Measurements from ENCODE around the gene CCDC107. TPM values are rescaled to one million over a fixed set of nuclear protein-coding genes. Genes with fewer than 3 reads are reported as not detected.
A peak's percentile ranks its signal among the peaks of the same experiment; 100 is the strongest.

Gene CCDC107
- total RNA-seq, 1 experiment from 2014 or later = 16.4 TPM

DNA sequence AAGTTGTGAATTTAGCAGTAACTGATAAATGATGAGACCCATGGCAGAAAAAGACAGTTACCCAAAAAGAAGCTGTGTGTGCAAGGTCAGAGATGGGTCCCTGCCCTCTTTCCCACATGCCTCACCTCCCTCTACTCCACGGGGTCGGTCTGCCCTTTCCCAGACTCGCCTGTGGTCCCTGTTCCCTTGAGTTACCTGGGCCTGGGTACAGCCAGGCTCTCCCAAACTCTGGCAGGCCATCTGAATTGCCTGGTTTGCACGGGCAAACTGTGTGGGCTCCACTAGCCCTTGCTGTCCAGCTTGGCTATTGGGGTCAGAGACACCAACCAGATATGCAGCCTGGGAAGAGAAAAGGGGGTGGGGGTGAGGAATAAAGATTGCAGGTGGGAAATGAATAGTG, 50.1 kb downstream of the CCDC107 start:
- POLR2A ChIA-PET (ENCODE audit: low non-redundant PET) = no interaction called here

DNA sequence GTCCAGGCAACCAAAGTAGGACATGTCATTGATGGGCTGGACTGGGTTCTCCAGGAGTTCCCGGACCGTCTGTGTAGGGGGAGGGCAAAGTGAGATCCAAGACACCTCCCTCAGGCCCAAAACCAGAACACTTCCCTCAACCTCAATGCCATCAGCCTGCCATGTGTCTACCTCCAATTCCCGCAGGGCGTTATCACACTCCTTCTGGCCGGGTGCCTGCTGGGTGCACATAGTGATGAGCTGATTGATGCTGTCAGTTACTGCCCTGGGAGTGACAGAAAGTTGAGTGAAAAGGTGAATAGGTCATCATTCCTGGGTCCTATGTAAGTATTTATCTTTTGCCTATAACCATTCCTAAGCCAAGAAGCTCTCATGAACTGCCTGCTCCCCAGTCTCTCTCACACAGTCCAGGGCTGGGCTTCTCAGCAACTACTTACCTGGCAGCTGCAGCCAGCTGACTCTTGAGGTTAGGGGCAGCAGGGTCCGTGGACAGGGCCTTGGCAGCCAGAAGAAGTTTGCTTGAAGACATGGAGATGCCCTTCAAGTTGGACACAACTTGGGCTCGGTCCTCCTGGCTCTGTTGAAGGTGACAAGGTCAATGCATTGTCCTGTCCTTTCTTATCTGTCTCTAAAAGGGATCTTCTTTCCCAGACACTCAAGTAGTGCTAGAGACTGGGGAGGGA, 52.9 kb downstream of the CCDC107 start:
- BruUV-seq (replicated peaks) = TSS peak; percentile 33
- intact Hi-C loops (cut with micrococcal nuclease; ENCODE audit: unreplicated experiment) = no loop called here
- ChIA-PET CTCF (interaction anchor here (1.0 kb wide), 1 partner anchor 17 kb away, joined by 3 read pairs; no protein-coding TSS in a partner anchor), POLR2A (ENCODE audit: low non-redundant PET) (no interaction called here)
- Histone ChIP-seq H3K27me3 (replicated peaks; ENCODE audit: insufficient read depth, low read depth, low read length, poor library complexity) (no peaks in the 10 kb centered on the region), H3K9me3 (ENCODE audit: low read depth, low read length, poor library complexity, severe bottlenecking) (no peaks in the 10 kb centered on the region), H3K36me3 (ENCODE audit: insufficient read depth, low read length, poor library complexity, severe bottlenecking) (peaks cover 89% of the 10 kb centered on the region), H3K27ac (ENCODE audit: low read depth, low read length, poor library complexity, severe bottlenecking) (no peak overlapping the region), H3K4me1 (ENCODE audit: insufficient read depth, low read length, poor library complexity, severe bottlenecking) (no peaks in the 10 kb centered on the region), H3K4me3 (ENCODE audit: low read depth, low read length, poor library complexity, severe bottlenecking) (no peak overlapping the region)
- no peak for DNase-seq (ENCODE audit: low spot score)
- TF ChIP-seq CTCF (conservative IDR thresholded peaks at IDR 0.05; ENCODE audit: low read depth, low read length) (no peak), EZH2 (IDR thresholded peaks at IDR 0.05; ENCODE audit: borderline replicate concordance, low read depth, low read length, poor library complexity, severe bottlenecking) (no peak)

More for the DNA sequence above, 50.1 kb downstream of the CCDC107 start:
- Histone ChIP-seq H3K27me3 (replicated peaks; ENCODE audit: insufficient read depth, low read depth, low read length, poor library complexity) (no peaks in the 10 kb centered on the region), H3K36me3 (ENCODE audit: insufficient read depth, low read length, poor library complexity, severe bottlenecking) (peaks cover 88% of the 10 kb centered on the region), H3K4me3 (ENCODE audit: low read depth, low read length, poor library complexity, severe bottlenecking) (no peak overlapping the region), H3K4me1 (ENCODE audit: insufficient read depth, low read length, poor library complexity, severe bottlenecking) (no peaks in the 10 kb centered on the region), H3K27ac (ENCODE audit: low read depth, low read length, poor library complexity, severe bottlenecking) (no peak overlapping the region), H3K9me3 (ENCODE audit: low read depth, low read length, poor library complexity, severe bottlenecking) (no peaks in the 10 kb centered on the region)
- no peak for TF ChIP-seq EZH2 (IDR thresholded peaks at IDR 0.05; ENCODE audit: borderline replicate concordance, low read depth, low read length, poor library complexity, severe bottlenecking)
- TF ChIP-seq CTCF (conservative IDR thresholded peaks at IDR 0.05; ENCODE audit: low read depth, low read length) = no peak
- intact Hi-C loops (cut with micrococcal nuclease; ENCODE audit: unreplicated experiment) = no loop called here
- CTCF ChIA-PET = no interaction called here
- no peak for DNase-seq (ENCODE audit: low spot score)
- no TSS peak for BruUV-seq (replicated peaks)

Small RNAs within 50 kb of the gene (microRNA-seq; reads per million reads assigned to microRNA genes)
- gene MIR6852 = 1.3 reads per million

Other genes starting within 250 kb of the CCDC107 start
- gene RUSC2, start 168.2 kb upstream of the CCDC107 start, total RNA-seq (2021) = 19.4 and 22.2 TPM in 2 replicates
- gene TESK1, start 53.0 kb upstream of the CCDC107 start, total RNA-seq (2021) = 31.8 and 31.9 TPM in 2 replicates
- gene CD72, start 39.9 kb upstream of the CCDC107 start, total RNA-seq (2021) = not detected in 2 replicates
- gene SIT1, start 7.4 kb upstream of the CCDC107 start, total RNA-seq (2021) = not detected in 2 replicates
- gene RMRP, start 273 bp upstream of the CCDC107 start, total RNA-seq (2021) = 13,531 and 14,573 TPM in 2 replicates
- 25.0 and 27.7 TPM in 2 replicates for gene ARHGEF39, start 6.9 kb downstream of the CCDC107 start, total RNA-seq (2021)
- gene CA9, start 15.6 kb downstream of the CCDC107 start, total RNA-seq (2021) = 0.32 and 1.4 TPM in 2 replicates
- gene TPM2, start 31.6 kb downstream of the CCDC107 start, total RNA-seq (2021) = 39.2 and 44.3 TPM in 2 replicates
- 173 and 178 TPM in 2 replicates for gene TLN1, start 73.9 kb downstream of the CCDC107 start, total RNA-seq (2021)
- gene CREB3, start 74.4 kb downstream of the CCDC107 start, total RNA-seq (2021) = 27.6 and 29.1 TPM in 2 replicates
- 67.6 and 70.5 TPM in 2 replicates for gene GBA2, start 90.9 kb downstream of the CCDC107 start, total RNA-seq (2021)
- 21.9 and 26.3 TPM in 2 replicates for gene RGP1, start 91.0 kb downstream of the CCDC107 start, total RNA-seq (2021)
- not detected in 2 replicates for gene MSMP, start 96.0 kb downstream of the CCDC107 start, total RNA-seq (2021)
- 4.7 and 9.1 TPM in 2 replicates for gene NPR2, start 133.3 kb downstream of the CCDC107 start, total RNA-seq (2021)
- gene SPAG8, start 154.0 kb downstream of the CCDC107 start, total RNA-seq (2021) = 1.1 and 1.4 TPM in 2 replicates
- gene HINT2, start 156.8 kb downstream of the CCDC107 start, total RNA-seq (2021) = 51.5 and 68.9 TPM in 2 replicates
- not detected in 2 replicates for gene FAM221B, start 170.4 kb downstream of the CCDC107 start, total RNA-seq (2021)
- gene TMEM8B, start 170.9 kb downstream of the CCDC107 start, total RNA-seq (2021) = 6.9 and 10.9 TPM in 2 replicates
- not detected in 2 replicates for gene OR13J1, start 212.1 kb downstream of the CCDC107 start, total RNA-seq (2021)
- 0.33 TPM in 1 of 2 replicates, not detected in the other for gene HRCT1, start 247.9 kb downstream of the CCDC107 start, total RNA-seq (2021)